GM21526 (cell line): ENCODE results near the gene HEXB.
"Not testable (repeated sequence)": the region's sequence is repeated elsewhere in the genome, so short reads cannot be mapped to it uniquely, and the experiment has no call there.

Experiments used
- ATAC-seq: cut with Tn5 transposase; IDR thresholded peaks from one replicate; pipeline ENCODE4 v1.9.1; 2021; ENCODE audit warnings: moderate library complexity; ENCODE audit not compliant: unreplicated experiment, low FRiP score

Gene HEXB

DNA sequence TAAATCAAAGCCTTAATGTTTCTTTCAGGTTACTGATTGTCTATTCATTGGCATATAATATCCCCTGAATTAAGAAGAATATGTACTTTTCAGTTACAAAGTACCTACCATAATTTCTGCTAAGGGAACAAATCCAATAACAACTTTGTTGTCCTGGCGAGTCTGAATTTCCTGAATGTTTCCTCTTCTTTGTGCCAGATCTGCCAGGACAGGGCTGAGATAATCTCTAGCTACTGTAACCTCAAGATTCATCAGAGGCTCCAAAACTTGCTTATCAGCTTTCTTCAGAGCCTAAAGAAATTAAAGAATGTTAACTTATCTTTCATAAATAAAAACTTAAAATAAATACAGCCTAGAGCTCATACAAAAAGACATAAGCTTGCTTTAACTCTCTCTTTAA is 37.2 kb downstream of the HEXB start:
- no peak for ATAC-seq

DNA sequence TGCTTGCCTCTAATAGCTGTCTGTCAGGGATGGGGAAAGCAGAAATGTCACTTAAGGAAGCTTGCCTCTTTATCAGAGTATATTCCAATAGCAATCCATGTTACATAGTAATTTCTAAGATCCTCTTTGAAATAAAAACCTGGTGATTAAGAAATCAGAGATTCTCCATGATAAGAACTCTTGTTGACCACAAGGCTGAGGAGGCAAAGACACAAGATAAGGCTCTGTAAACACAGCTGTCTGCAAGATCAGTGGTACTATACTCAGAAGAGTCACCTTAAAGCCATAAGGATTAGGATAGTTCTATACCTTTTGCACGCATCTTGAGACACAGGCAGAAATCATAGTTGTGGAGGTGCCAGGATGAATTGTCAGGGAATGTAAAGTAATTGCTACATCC is 40.3 kb downstream of the HEXB start:
- no peak for ATAC-seq

DNA sequence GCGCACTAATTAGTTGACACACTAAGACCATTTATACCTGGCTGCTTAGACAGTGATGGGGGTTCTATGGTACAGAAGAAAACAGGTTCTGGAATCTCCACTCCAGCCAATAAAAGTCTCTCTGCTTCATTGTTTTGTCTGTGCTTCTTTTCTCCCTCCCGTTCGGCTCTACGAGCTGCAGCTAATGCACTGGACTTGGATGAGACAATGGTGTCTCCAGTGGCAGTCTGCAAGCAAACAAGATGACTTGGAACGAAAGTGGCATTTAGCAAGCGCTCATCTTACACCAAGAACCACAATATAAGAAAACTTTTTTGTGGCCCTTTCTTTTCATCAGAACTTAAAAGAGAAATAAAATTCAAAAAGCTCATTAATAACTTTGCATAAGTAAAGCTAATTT is 51.7 kb downstream of the HEXB start:
- no peak for ATAC-seq

DNA sequence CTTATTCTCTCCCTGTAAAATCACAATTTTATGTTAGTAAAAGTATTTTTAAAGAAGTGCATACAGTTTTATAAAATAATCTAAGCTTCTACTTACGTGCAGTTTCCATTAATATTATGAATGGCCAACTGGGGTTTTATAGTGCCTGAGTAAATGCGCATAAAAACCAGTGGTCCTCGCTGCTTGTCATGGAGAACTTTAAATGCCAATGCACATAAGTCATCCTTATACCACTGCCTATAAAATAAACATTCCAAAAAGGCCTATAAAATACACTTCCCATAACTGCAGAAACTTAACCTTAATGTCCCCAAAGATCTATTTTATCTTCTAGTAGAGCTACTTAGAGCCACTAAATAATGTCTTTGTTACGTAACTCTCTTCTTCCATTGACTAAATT is 53.4 kb downstream of the HEXB start:
- ATAC-seq, result no peak

DNA sequence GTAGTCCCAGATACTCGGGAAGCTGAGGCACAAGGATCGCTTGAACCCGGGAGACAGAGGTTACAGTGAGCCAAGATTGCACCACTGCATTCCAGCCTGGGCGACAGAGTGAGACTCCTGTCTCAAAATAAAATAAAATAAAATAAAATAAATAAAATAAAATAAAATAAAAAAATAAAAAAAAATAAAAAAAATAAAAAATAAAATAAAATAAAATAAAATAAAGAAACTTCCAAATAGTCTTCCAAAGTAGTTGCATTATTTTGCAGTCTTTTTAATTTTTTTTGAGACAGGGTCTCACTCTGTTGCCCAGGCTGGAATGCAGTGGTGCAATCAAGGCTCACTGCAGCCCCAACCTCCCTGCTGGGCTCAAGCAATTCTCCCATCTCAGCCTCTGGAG is 63.7 kb downstream of the HEXB start:
- ATAC-seq, result not testable (repeated sequence)

DNA sequence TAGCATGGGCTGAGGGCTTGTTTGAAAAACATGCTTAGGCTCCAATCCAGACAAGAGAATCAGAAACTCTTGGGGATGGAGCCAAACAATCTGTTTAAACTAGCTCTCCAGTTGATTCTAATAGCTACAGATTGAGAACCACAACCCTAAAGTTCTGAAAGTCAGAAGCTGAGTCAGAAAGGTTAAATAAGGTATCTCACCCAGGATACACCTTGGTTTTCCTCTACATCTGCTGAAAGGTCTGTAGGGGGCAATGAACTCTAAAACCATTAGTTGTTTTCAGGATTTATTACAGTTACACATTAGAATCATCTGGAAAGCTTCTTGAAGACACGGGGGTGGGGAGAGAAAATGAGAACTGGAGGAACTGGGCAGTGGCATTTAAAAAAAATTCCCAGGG is 76.2 kb downstream of the HEXB start:
- ATAC-seq, result no peak

DNA sequence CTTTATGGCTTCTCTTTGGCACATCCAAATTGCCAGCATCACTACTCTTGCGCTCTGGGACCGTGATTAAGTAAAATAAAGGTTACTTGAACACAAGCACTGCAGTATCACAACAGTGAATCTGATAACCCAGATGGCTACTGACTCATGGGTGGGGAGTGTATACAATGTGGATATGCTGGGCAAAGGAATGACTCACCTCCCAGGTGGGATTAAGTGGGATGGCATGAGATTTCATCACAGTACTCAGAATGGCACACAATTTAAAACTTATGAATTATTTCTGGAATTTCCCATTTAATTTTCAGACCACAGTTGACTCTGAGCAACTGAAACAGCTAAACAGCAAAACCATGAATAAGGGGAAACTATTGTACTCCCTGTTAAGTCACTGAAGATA is 77.6 kb downstream of the HEXB start:
- ATAC-seq, result no peak

DNA sequence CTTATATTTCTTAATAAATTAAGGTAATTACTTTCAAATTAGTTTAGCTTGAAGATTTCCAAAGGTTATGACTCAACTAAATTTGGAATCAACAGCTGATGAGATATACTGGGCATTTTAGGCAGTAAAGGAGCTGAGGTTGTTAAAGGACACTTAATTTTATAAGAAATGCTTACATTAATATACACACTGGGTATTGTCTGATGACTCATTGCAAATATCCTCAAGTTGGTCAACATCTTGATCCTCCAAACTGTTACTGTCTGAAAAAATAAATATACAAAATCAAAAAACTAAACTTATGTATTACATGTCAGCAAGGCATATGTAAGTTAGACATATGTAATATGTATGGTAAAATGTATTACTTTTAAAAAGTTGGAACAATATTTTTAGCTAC is 78.5 kb downstream of the HEXB start:
- ATAC-seq, result no peak

DNA sequence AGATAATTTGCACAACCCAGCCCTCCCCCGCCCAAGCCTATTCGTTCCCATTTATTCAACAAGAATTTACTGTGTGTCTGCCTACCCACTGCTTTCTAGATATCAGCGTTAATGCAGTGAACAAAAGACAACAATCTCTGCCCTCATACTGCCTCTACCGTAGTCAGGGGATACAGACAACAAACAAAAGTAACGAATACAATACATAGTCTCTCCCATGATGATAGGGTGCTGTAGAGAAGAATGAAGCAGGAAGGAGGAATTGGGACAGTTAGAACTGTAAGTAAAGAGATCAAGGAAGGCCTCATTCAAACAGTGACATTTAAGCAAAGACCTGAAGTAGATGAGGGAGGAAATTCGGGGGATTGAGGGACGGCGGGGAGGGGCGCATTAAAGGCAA is 80.2 kb downstream of the HEXB start:
- ATAC-seq, result no peak

DNA sequence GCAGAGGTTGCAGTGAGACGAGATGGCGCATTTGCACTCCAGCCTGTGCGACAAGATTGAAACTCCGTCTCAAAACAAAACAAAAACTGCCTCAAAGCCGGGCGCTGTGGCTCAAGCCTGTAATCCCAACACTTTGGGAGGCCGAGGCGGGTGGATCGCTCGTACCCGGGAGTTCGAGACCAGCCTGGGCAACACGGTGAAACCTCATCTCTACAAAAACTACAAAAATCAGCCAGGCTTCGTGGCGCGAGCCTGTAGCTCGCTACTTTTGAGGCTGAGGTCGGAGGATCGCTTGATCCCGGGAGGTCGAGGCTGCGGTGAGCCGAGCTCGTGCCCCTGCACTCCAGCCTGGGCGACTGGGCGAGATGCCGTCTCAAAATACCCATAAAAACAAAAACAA is 80.9 kb downstream of the HEXB start:
- peak; percentile 1 for ATAC-seq

DNA sequence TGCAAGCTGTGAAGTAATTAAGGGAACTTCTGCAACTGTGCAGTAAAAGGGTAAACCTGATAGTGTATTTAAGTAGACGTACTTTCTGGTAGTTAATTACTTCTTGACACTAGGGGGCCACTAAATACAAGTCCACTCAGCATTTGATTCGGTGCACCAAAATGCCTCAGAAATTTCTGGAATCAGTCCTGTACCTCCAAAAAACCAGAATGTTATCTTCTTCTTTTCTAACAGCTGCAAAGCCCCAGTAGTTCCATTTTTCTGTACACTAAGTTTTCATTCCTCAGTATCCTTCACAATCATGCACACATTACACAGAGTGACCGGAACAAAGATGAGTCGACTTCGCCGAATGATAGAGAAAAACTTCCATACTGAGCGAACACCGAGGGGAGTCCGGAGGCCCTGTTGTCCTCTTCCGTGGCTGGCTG is 81.4 kb downstream of the HEXB start:
- peak; percentile 44 for ATAC-seq

DNA sequence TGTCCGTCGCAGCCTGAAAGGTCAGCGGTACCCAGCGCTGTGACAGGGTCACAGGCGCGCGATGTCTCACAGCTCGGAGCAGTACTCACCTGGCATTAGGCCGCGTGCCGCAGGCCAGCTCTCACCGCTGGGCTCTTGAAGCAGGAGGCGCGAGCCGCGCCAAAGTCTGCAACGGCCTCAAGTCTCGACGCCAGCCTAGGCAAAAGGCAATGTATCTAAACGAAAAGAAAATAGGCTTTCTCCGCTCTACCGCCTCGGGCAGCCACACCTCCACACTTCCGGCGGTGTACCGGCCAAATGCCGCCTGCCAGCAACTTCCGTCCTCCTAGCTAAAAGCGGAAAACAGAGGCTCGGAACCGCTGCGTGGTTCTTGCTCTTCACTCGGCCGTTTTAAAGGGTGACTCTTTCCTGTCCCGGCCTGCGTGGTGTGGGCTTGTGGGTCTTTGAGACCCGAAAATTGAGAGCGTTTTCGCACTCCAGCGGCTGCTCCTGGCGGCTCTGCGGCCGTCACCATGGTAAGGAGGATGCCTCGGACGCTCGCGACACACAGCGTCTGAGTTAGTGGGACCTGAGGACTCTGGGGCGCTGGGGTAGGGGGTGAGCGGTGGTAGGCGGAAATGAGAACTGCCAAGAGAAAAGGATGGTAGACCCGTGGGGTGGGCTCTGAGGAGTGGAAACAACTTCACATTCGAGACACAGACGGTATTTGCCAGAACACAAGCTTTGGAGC is 82.0 kb downstream of the HEXB start, which contains the start of the genes GFM2 and NSA2:
Gene GFM2 (minus strand): TSS at position 269 of the 730 bp plus-strand sequence. CDS start 3,375 bp downstream, outside the sequence.
Gene NSA2 (plus strand): TSS at position 401 of the 730 bp plus-strand sequence. CDS start 112 bp downstream, at position 513.
- ATAC-seq, result peak; percentile 84

DNA sequence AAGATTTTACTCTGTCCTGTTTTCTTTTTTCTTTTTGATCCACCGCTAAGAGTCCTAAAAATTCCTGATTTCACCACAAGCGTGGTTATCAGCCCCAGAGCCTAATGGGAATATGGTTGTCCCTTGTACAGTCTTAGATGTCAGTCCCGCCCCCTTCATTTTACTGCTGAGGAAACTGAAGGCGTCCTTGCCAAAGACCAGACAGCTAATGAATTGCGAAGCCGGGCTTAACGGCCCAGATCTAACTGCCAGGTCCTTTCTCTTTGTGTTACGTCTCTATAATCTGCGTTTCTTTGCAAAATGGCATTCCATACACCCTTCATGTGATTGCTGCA is 82.5 kb downstream of the HEXB start:
- peak; percentile 21 for ATAC-seq
